ENCODE measurements around the gene MYO5B.

GRCh38 chr18:50181590-50181989, 13.4 kb downstream of the MYO5B start:
- TF ChIP-seq ZBTB33 (IDR thresholded peaks at IDR 0.05) = no peak
- TF ChIP-seq CBX3 (IDR thresholded peaks at IDR 0.05; ENCODE audit: borderline replicate concordance, low read depth) = no peak
